ENCODE data around the gene HAP1.

Gene HAP1

DNA sequence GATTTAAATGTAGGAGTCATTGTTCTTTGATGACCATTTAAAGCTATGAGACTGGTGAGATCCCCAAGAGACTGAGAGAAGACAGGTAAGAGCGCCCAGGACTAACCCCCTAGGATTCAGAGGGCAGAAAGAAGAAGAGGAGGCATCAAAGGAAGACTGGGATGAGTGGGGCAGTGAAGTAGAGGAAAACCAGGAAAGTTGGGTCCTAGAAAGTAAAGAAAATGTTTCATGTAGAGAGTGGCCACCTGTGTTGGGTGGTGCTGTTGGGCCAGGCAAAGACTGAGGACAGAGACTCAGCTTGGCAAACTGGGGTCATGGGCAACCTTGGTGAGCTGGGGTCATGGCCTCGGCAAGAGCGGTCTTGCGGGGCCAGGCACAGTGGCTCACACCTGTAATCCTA is 1.3 kb upstream of the HAP1 start:
- DNase-seq: no peak
- Histone ChIP-seq H3K4me2 (ENCODE audit: low read depth, low read length) (no peak overlapping the region), H3K27me3 (replicated peaks; ENCODE audit: insufficient read depth, low read length) (peaks cover 66% of the 10 kb centered on the region), H3K4me3 (ENCODE audit: low read length) (no peak overlapping the region), H4K20me1 (ENCODE audit: insufficient read depth, low read length) (no peaks in the 10 kb centered on the region), H3K9me3 (replicated peaks; ENCODE audit: insufficient read depth, low read length) (no peaks in the 10 kb centered on the region), H2AFZ (ENCODE audit: low read length) (no peak overlapping the region), H3K79me2 (ENCODE audit: low read length) (no peaks in the 10 kb centered on the region), H3F3A (ENCODE audit: insufficient read depth, low read length) (no peaks in the 10 kb centered on the region), H3K9me2 (replicated peaks; ENCODE audit: insufficient read depth, low read length) (no peaks in the 10 kb centered on the region), H3K9ac (ENCODE audit: low read length) (no peak overlapping the region), H3K27ac (ENCODE audit: low read length) (no peak overlapping the region), H3K4me1 (ENCODE audit: low read length) (peaks cover 21% of the 10 kb centered on the region), H3K36me3 (replicated peaks; ENCODE audit: insufficient read depth, low read length) (no peaks in the 10 kb centered on the region)
- no peak for TF ChIP-seq EZH2phosphoT487 (IDR thresholded peaks at IDR 0.05; ENCODE audit: low read length)
- TF ChIP-seq, protein P1, sequence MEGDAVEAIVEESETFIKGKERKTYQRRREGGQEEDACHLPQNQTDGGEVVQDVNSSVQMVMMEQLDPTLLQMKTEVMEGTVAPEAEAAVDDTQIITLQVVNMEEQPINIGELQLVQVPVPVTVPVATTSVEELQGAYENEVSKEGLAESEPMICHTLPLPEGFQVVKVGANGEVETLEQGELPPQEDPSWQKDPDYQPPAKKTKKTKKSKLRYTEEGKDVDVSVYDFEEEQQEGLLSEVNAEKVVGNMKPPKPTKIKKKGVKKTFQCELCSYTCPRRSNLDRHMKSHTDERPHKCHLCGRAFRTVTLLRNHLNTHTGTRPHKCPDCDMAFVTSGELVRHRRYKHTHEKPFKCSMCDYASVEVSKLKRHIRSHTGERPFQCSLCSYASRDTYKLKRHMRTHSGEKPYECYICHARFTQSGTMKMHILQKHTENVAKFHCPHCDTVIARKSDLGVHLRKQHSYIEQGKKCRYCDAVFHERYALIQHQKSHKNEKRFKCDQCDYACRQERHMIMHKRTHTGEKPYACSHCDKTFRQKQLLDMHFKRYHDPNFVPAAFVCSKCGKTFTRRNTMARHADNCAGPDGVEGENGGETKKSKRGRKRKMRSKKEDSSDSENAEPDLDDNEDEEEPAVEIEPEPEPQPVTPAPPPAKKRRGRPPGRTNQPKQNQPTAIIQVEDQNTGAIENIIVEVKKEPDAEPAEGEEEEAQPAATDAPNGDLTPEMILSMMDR (IDR thresholded peaks at IDR 0.05; ENCODE audit: low read length): no peak
- TF ChIP-seq EZH2 (optimal IDR thresholded peaks at IDR 0.05; ENCODE audit: low read depth, low read length): no peak

DNA sequence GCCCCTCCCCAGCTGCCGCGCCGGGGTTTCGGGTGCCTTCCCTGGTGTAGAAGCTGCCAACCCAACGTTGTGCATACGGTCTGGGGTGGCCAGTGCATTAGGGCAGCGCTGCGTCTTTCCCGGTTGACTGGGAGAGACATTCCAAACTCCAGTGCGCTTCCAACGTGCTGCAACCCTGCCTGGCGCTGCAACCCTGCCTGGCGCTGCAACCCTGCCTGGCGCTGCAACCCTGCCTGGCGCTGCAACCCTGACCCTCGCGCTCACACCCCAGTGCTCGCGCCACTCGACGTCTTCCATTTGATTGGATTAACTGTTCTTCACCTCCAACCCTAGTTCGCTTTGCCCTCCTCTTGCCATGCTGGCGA is 488 bp upstream of the HAP1 start:
- Histone ChIP-seq H3F3A (ENCODE audit: insufficient read depth, low read length) (no peaks in the 10 kb centered on the region), H3K4me3 (ENCODE audit: low read length) (peak overlapping the region; percentile 59), H3K27ac (ENCODE audit: low read length) (no peak overlapping the region)

DNA sequence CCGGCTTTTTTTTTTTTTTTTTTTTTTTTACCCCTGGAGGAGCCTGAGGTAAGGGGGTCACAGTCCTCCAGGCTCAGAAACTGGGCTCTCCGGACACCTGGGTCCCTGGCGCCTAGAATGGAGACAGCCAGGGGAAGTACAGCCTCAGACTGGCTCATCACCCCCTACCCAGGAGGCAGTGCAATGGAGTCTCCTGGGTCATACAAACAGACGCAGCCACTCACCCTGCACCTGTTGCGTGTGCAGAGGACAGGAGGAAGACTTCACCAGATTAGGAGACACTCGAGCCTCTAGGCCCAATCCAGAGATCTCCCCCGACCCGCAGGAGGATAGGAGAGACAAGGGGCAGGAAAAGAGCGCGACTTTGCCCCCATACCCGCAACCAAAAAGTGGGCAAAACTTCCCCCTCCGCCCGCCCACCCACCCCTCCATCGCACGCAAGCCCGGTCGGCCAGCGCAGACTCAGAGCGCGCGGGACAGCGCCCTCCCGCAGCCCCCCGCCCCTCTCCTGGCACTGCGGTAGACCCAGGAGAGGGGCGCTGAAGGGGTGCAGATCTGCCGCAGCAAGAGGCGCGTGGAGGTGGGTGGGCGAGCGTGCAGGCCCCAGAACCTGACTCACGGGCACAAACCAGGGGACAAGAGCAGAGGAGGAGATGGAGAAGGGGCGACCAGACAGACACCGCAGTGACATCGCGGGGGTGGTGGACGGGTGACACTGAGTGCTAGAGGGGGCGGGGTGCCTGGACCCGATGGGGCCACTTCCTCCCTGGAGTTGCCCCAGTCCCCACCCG is 900 bp downstream of the HAP1 start:
- peaks cover 74% of the 10 kb centered on the region for H3K27me3 ChIP-seq (replicated peaks; ENCODE audit: insufficient read depth, low read length)
- H3K36me3 ChIP-seq (replicated peaks; ENCODE audit: insufficient read depth, low read length): no peaks in the 10 kb centered on the region
- H2AFZ ChIP-seq (ENCODE audit: low read length): no peak overlapping the region
- no peaks in the 10 kb centered on the region for H3F3A ChIP-seq (ENCODE audit: insufficient read depth, low read length)
- no peaks in the 10 kb centered on the region for H4K20me1 ChIP-seq (ENCODE audit: insufficient read depth, low read length)
- no peaks in the 10 kb centered on the region for H3K79me2 ChIP-seq (ENCODE audit: low read length)
- no peak overlapping the region for H3K9ac ChIP-seq (ENCODE audit: low read length)
- peak overlapping the region; percentile 59; the same call in 1 of the 2 replicates for H3K4me3 ChIP-seq (ENCODE audit: low read length)
- H3K9me2 ChIP-seq (replicated peaks; ENCODE audit: insufficient read depth, low read length): no peaks in the 10 kb centered on the region
- H3K4me1 ChIP-seq (ENCODE audit: low read length): peaks cover 21% of the 10 kb centered on the region
- TF ChIP-seq EZH2phosphoT487 (IDR thresholded peaks at IDR 0.05; ENCODE audit: low read length) (no peak), EZH2 (optimal IDR thresholded peaks at IDR 0.05; ENCODE audit: low read depth, low read length) (no peak)
- TF ChIP-seq, protein P1 (IDR thresholded peaks at IDR 0.05; ENCODE audit: low read length): no peak
- peak overlapping the region; percentile 97; the same call in 1 of the 2 replicates for H3K4me2 ChIP-seq (ENCODE audit: low read depth, low read length)
- DNase-seq: no peak
- no peak overlapping the region for H3K27ac ChIP-seq (ENCODE audit: low read length)
- H3K9me3 ChIP-seq (replicated peaks; ENCODE audit: insufficient read depth, low read length): no peaks in the 10 kb centered on the region

More for the DNA sequence above, 488 bp upstream of the HAP1 start:
- H2AFZ ChIP-seq (ENCODE audit: low read length): peak overlapping the region; percentile 80; the same call in 1 of the 2 replicates
- no peaks in the 10 kb centered on the region for H4K20me1 ChIP-seq (ENCODE audit: insufficient read depth, low read length)
- H3K9me3 ChIP-seq (replicated peaks; ENCODE audit: insufficient read depth, low read length): no peaks in the 10 kb centered on the region
- H3K79me2 ChIP-seq (ENCODE audit: low read length): no peaks in the 10 kb centered on the region
- H3K9ac ChIP-seq (ENCODE audit: low read length): no peak overlapping the region
- no peak for TF ChIP-seq EZH2phosphoT487 (IDR thresholded peaks at IDR 0.05; ENCODE audit: low read length)
- TF ChIP-seq, protein P1 (IDR thresholded peaks at IDR 0.05; ENCODE audit: low read length): no peak
- no peak for TF ChIP-seq EZH2 (optimal IDR thresholded peaks at IDR 0.05; ENCODE audit: low read depth, low read length)
- H3K27me3 ChIP-seq (replicated peaks; ENCODE audit: insufficient read depth, low read length): peaks cover 74% of the 10 kb centered on the region
- peak overlapping the region; percentile 97 for H3K4me2 ChIP-seq (ENCODE audit: low read depth, low read length)
- peak; percentile 39 for DNase-seq
- H3K4me1 ChIP-seq (ENCODE audit: low read length): peaks cover 21% of the 10 kb centered on the region
- no peaks in the 10 kb centered on the region for H3K9me2 ChIP-seq (replicated peaks; ENCODE audit: insufficient read depth, low read length)
- no peaks in the 10 kb centered on the region for H3K36me3 ChIP-seq (replicated peaks; ENCODE audit: insufficient read depth, low read length)
